B cell (primary cell): ENCODE data around the gene HOXD12. TPM values are rescaled to one million over a fixed set of nuclear protein-coding genes. Genes with fewer than 3 reads are reported as not detected.
A peak's percentile ranks its signal among the peaks of the same experiment; 100 is the strongest.

ENCODE experiments used
- ATAC-seq: fragments of 200-7000 bp; cut with Tn5 transposase; one replicate; pipeline ENCODE4 v1.10.0; 2021; ENCODE audit warnings: low read depth, mild to moderate bottlenecking, moderate number of reproducible peaks, moderate library complexity
- CTCF ChIA-PET: fragments of 350-600 bp; sonication (Branson Sonifier 250); formaldehyde crosslinking; loops from one replicate; lab custom pipeline; 2021; ENCODE audit warnings: antibody characterized with exemption, inconsistent platforms; lab: Charles Lee
- POLR2A ChIA-PET: fragments of 350-600 bp; sonication (Branson Sonifier 250); formaldehyde crosslinking; loops from one replicate; lab custom pipeline; 2021; ENCODE audit warnings: antibody characterized with exemption; lab: Charles Lee
- DNase-seq: peaks from one replicate; pipeline ENCODE4 v3.0.0; 2013
- H2AFZ ChIP-seq: 2 replicates; pipeline ENCODE4 v1.6.1; 2012; ENCODE audit warnings: mild to moderate bottlenecking, low read depth, low read length; ENCODE audit not compliant: insufficient read depth, poor library complexity, severe bottlenecking
- H3K27ac ChIP-seq, 2 donors: 1 replicate in 1 of 2; 2 replicates in 1 of 2; pipeline ENCODE4 v1.5.1; 2012 to 2013; ENCODE audit warnings: low read length in 2 of 2, mild to moderate bottlenecking in 2 of 2, moderate library complexity in 1 of 2
- H3K27me3 ChIP-seq, 4 experiments: fragments of 200-600 bp in 1 of 4; sonication (generic) in 1 of 4; replicated peaks in 1 of 4; 1 replicate in 2 of 4; 2 replicates in 2 of 4; pipeline versions ENCODE4 v1.6.1 to v1.7.0; 2013 to 2016; ENCODE audit warnings: low read length in 3 of 4, mild to moderate bottlenecking in 2 of 4, mixed read lengths in 1 of 4, moderate library complexity in 1 of 4; ENCODE audit not compliant: insufficient read depth in 4 of 4, control insufficient read depth in 3 of 4; ENCODE audit errors: control extremely low read depth in 1 of 4
- H3K36me3 ChIP-seq, 2 experiments: replicated peaks in 1 of 2; 1 replicate in 1 of 2; 2 replicates in 1 of 2; pipeline versions ENCODE4 v1.6.1 to v1.7.1; 2013; ENCODE audit warnings: low read length in 1 of 2; ENCODE audit not compliant: insufficient read depth in 2 of 2, control insufficient read depth in 1 of 2; ENCODE audit errors: control extremely low read depth in 1 of 2, extremely low read depth in 1 of 2
- H3K4me1 ChIP-seq, 2 donors: fragments of 200-600 bp in 1 of 2; sonication (generic) in 1 of 2; 1 replicate in 1 of 2; 2 replicates in 1 of 2; pipeline versions ENCODE4 v1.5.1 to v1.6.1; 2013 to 2017; ENCODE audit warnings: low read length in 2 of 2; ENCODE audit not compliant: control insufficient read depth in 2 of 2, insufficient read depth in 2 of 2
- H3K4me2 ChIP-seq: replicated peaks from 2 replicates; pipeline ENCODE3; 2012; ENCODE audit warnings: mild to moderate bottlenecking, low read depth, low read length; ENCODE audit not compliant: poor library complexity, severe bottlenecking
- H3K4me3 ChIP-seq, 5 experiments: fragments of 200-600 bp in 1 of 5; sonication (generic) in 1 of 5; 1 replicate in 3 of 5; 2 replicates in 2 of 5; pipeline versions ENCODE4 v1.5.1 to v1.7.0; 2011 to 2016; ENCODE audit warnings: low read length in 4 of 5, mild to moderate bottlenecking in 4 of 5, low read depth in 2 of 5, control low read depth in 1 of 5, moderate library complexity in 1 of 5; ENCODE audit not compliant: insufficient read depth in 1 of 5; ENCODE audit errors: control extremely low read depth in 1 of 5, extremely low read depth in 1 of 5
- H3K79me2 ChIP-seq: fragments of 200-600 bp; sonication (generic); one replicate; pipeline ENCODE4 v1.6.0; 2016; ENCODE audit warnings: low read length; ENCODE audit not compliant: control insufficient read depth, insufficient read depth
- H3K9ac ChIP-seq: fragments of 200-600 bp; sonication (generic); 2 replicates; pipeline ENCODE4 v1.6.1; 2017; ENCODE audit warnings: mild to moderate bottlenecking, low read length, moderate library complexity
- H3K9me3 ChIP-seq, 3 donors: one replicate each; pipeline versions ENCODE4 v1.6.1 to v1.7.1; 2013; ENCODE audit warnings: low read length in 2 of 3; ENCODE audit not compliant: control insufficient read depth in 2 of 3, insufficient read depth in 1 of 3; ENCODE audit errors: control extremely low read depth in 1 of 3
- H4K20me1 ChIP-seq: 2 replicates; pipeline ENCODE4 v1.6.0; 2012; ENCODE audit warnings: mild to moderate bottlenecking, low read length; ENCODE audit not compliant: insufficient read depth, control insufficient read depth, poor library complexity, severe bottlenecking
- H3K27ac Mint-ChIP-seq: one replicate; pipeline ENCODE4 v1.8.0; 2021; ENCODE audit warnings: mixed read lengths
- H3K27me3 Mint-ChIP-seq: one replicate; pipeline ENCODE4 v1.8.0; 2021; ENCODE audit warnings: mixed read lengths
- H3K4me1 Mint-ChIP-seq: one replicate; pipeline ENCODE4 v1.8.0; 2021; ENCODE audit warnings: mixed read lengths
- H3K4me3 Mint-ChIP-seq: one replicate; pipeline ENCODE4 v1.8.0; 2021; ENCODE audit warnings: mixed read lengths
- H3K9me3 Mint-ChIP-seq: one replicate; pipeline ENCODE4 v1.8.0; 2022; ENCODE audit warnings: mixed read lengths; ENCODE audit not compliant: insufficient read depth
- EZH2 ChIP-seq: IDR thresholded peaks from 2 replicates; pipeline ENCODE4 v1.6.1; 2012; ENCODE audit warnings: borderline replicate concordance, low read depth, mild to moderate bottlenecking, moderate library complexity, low read length; ENCODE audit not compliant: insufficient read depth, poor library complexity, severe bottlenecking
- whole genome bisulfite sequencing: methylation state at CpG from one replicate; pipeline ENCODE4 v1.1.5; 2013; ENCODE audit warnings: missing lambda C conversion rate; ENCODE audit not compliant: insufficient coverage; 5-methylcytosine and 5-hydroxymethylcytosine counted together
- intact Hi-C: fragments of 100-400 bp; cut with micrococcal nuclease; formaldehyde crosslinking; loops from one replicate; pipeline ENCODE4 v1.10.0; 2022
- polyA plus RNA-seq: library from polyadenylated mRNA; depleted of rRNA; stranded (reverse); fragments of >200 nt; gene quantifications from 2 replicates; pipeline ENCODE4 v1.2.3, GENCODE V29; 2012
- total RNA-seq, 2 donors: library from RNA; stranded (reverse); fragments of 120-200 nt in 1 of 2; gene quantifications; 1 replicate in 1 of 2; 2 replicates in 1 of 2; pipeline versions ENCODE4 v1.2.3 to v1.2.4, GENCODE V29; 2013 to 2022
- TF ChIP-seq, protein P1 (sequence below): fragments of 200-600 bp; IDR thresholded peaks from one replicate; pipeline ENCODE4 v1.8.0; 2022; ENCODE audit warnings: antibody characterized with exemption, mild to moderate bottlenecking

Gene HOXD12
- total and polyA plus RNA-seq, 2 donors (not counting 1 experiment from before 2014, with no cell fraction given) = not detected

DNA sequence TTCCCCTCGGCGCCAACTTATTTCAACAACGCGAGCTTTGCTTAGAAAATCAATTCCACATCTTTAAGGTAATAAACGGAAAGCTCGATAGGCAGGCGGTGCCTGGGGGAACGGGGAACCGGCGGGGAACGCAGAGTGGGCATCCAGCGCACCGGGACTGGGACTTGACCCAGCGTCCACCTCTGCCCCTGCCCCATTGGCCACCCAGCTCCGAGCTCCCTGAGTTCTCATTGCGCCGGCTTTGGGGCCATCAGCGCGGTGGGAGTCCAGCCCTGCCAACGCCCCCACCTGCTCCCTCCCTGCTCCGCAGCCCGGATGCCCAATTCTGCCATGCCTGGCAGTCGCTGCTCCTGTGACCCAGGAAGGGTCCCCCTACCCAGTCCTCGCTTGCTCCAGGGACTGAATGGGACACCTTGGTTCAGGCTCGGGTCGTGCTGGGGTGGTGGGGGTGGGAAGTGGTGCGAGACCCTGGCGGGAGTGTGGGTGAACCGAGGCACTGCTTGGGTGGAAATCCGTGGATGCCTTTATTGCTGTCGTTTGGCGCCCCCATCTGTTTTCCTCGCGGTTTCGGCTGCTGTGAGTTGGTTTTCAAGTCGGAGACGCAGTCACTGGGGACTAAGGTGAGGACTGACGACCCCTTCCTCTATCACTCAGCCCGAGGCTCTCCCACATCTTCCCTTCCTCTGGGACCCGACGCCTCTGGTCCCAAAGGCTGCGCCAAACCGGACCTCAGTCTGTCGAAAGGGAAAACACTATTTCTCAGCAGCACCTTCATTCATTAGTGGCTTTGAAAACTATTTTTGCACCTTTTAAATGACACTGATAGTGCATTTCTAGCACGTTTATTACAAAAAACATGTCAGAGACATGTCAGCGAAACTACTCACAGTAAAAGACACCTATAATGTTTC lies 13.5 kb upstream of the HOXD12 start:
- intact Hi-C loops = no loop called here
- H3K36me3 ChIP-seq = no peaks in the 10 kb centered on the region
- no peak overlapping the region for H3K4me3 Mint-ChIP-seq

More for the DNA sequence above, 13.5 kb upstream of the HOXD12 start:
- Histone ChIP-seq H2AFZ (no peak overlapping the region), H3K79me2 (no peaks in the 10 kb centered on the region), H3K4me2 (no peak overlapping the region), H4K20me1 (no peaks in the 10 kb centered on the region), H3K27me3 (peaks cover 0 to 100% (median 87%) of the 10 kb centered on the region in 4 experiments), H3K4me1 (peaks cover 10 to 14% of the 10 kb centered on the region in 2 donors), H3K9ac (no peak overlapping the region), H3K27ac (no peak overlapping the region), H3K9me3 (peaks cover 1 to 75% (median 33%) of the 10 kb centered on the region in 3 donors), H3K4me3 (no peak overlapping the region)
- Mint-ChIP-seq H3K27ac (peak overlapping the region; percentile 29), H3K9me3 (peaks cover 3% of the 10 kb centered on the region), H3K4me1 (peaks cover 4% of the 10 kb centered on the region), H3K27me3 (peaks cover 82% of the 10 kb centered on the region)
- ChIA-PET CTCF (interaction anchor here (0.8 to 1.4 kb wide), 2 partner anchors 11 to 857 kb away, joined by 3 to 5 read pairs; no protein-coding TSS in a partner anchor), POLR2A (no interaction called here)
- 7% methylated on average over 42 of the region's 46 CpGs for WGBS
- DNase-seq (no peak), ATAC-seq (no peak)
- TF ChIP-seq, protein P1, sequence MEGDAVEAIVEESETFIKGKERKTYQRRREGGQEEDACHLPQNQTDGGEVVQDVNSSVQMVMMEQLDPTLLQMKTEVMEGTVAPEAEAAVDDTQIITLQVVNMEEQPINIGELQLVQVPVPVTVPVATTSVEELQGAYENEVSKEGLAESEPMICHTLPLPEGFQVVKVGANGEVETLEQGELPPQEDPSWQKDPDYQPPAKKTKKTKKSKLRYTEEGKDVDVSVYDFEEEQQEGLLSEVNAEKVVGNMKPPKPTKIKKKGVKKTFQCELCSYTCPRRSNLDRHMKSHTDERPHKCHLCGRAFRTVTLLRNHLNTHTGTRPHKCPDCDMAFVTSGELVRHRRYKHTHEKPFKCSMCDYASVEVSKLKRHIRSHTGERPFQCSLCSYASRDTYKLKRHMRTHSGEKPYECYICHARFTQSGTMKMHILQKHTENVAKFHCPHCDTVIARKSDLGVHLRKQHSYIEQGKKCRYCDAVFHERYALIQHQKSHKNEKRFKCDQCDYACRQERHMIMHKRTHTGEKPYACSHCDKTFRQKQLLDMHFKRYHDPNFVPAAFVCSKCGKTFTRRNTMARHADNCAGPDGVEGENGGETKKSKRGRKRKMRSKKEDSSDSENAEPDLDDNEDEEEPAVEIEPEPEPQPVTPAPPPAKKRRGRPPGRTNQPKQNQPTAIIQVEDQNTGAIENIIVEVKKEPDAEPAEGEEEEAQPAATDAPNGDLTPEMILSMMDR = no peak
- TF ChIP-seq EZH2 = no peak
